Epithelial cell of proximal tubule (primary cell): ENCODE data around the gene PRM3. TPM values are rescaled to one million over a fixed set of nuclear protein-coding genes. Genes with fewer than 3 reads are reported as not detected.

ENCODE experiments used
- DNase-seq: peaks from one replicate; pipeline ENCODE4 v3.0.0-alpha.2; 2011; ENCODE audit warnings: low read depth
- H3K4me3 ChIP-seq: 2 replicates; pipeline ENCODE4 v1.5.1; 2011; ENCODE audit warnings: low read depth, mild to moderate bottlenecking, low read length
- CTCF ChIP-seq: conservative IDR thresholded peaks from 2 replicates; pipeline ENCODE4 v1.5.1; 2012; ENCODE audit warnings: low read depth, mild to moderate bottlenecking, low read length
- total RNA-seq: library from RNA; depleted of rRNA; stranded (reverse); fragments of >200 nt; gene quantifications from 2 replicates; pipeline ENCODE4 v1.2.3, GENCODE V29; 2015

The PRM3 gene
- total RNA-seq, 1 donor from 2014 or later = not detected

GRCh38 chr16:11310634-11310977, 37.2 kb upstream of the PRM3 start:
- TF ChIP-seq CTCF = no peak
- no peak for DNase-seq
- no peak overlapping the region for H3K4me3 ChIP-seq

DNA sequence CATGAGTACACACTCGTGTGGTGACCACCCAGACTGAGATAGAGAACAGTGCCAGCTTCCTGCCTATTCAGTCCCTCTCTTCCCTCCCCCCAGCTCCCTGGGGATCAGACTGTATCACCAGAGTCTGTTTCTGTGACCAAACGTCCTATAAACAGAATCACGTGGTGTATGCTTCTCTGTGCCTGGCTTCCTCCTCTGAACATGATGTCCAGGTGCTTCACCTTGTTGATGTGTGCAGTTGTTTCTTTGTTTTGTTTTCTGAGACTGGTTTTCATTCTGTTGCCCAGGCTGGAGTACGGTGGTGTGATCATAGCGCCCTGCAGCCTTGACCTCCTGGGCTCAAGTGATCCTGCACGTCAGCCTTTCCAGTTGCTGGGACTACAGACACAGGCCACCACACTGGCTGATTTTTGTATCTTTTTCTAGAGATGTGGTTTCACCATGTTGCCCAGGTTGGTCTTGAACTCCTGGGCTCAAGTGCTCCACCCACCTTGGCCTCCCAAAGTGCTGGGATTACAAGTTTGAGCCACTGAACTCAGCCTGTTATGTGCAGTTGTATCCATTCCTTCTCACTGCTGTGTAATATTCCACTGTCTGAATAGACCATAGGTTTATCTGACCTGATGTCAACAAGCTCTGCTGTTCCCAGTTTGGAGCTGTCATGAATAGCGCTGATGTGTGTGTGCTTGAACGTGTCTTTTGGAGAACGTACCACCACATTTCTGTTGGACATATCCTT, 36.6 kb upstream of the PRM3 start:
- H3K4me3 ChIP-seq = no peak overlapping the region
- no peak for TF ChIP-seq CTCF
- DNase-seq = no peak

GRCh38 chr16:11308493-11309283, 35.3 kb upstream of the PRM3 start:
- TF ChIP-seq CTCF = no peak
- DNase-seq = no peak
- H3K4me3 ChIP-seq = no peak overlapping the region

- no peak for DNase-seq
- no peak for TF ChIP-seq CTCF
- no peak overlapping the region for H3K4me3 ChIP-seq
These were observed 34.4 kb upstream of the PRM3 start for GRCh38 chr16:11307639-11308492.

GRCh38 chr16:11306997-11307638, 33.7 kb upstream of the PRM3 start:
- DNase-seq = no peak
- no peak for TF ChIP-seq CTCF

DNA sequence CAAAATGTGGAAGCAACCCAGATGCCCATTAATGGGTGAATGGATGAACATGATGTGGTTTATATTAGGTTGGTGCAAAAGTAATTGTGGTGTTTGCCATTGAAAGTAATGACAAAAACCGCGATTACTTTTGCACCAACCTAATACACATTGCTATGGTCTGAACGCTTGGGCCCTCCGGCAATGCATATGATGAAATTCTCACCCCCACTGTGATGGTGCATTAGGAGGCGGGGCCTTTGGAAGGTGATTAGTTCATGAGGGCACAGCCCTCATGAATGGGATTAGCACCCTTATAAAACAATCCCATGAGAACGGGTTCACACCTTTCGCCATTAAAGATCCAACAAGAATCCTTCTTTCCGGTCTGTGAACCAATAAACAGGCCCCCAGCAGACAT, 33.0 kb upstream of the PRM3 start:
- no peak for DNase-seq
- no peak overlapping the region for H3K4me3 ChIP-seq
- TF ChIP-seq CTCF = no peak

More at GRCh38 chr16:11306997-11307638, 33.7 kb upstream of the PRM3 start:
- H3K4me3 ChIP-seq = no peak overlapping the region
